ENCODE measurements around the gene NPY4R2.
"Not testable (repeated sequence)": the region's sequence is repeated elsewhere in the genome, so short reads cannot be mapped to it uniquely, and the experiment has no call there.

- TF ChIP-seq CTCF, EP300, POLR2AphosphoS5, POLR2A (IDR thresholded peaks at IDR 0.05): not testable (repeated sequence)
Measured at GRCh38 chr10:47909333-47909732, 9.1 kb upstream of the NPY4R2 start.

Measured in sigmoid colon (tissue), 4 donors.